Measurements from ENCODE around the gene BOD1.
A peak's percentile ranks its signal among the peaks of the same experiment; 100 is the strongest.

BOD1 gene

DNA sequence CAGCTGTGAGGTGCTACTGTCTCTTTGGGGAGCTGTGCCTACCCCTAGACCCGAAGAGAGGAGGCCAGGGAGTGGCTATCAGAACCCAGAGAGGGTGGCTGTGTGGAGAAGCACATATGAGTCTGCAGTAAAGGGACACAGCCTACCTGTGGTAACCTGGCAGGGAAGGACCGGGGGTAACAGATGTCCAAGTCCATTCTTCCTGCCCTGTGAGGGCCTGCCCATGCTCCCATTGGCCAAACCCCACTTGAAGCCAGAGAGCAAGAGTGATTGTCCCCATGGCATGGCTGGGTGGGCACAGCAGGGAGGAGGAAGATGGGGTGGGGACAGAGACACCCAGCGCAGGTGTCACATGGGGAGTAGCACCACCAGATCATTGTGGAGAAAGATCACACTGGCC, 39.3 kb downstream of the BOD1 start:
- no peak for DNase-seq (ENCODE audit: low read depth)

DNA sequence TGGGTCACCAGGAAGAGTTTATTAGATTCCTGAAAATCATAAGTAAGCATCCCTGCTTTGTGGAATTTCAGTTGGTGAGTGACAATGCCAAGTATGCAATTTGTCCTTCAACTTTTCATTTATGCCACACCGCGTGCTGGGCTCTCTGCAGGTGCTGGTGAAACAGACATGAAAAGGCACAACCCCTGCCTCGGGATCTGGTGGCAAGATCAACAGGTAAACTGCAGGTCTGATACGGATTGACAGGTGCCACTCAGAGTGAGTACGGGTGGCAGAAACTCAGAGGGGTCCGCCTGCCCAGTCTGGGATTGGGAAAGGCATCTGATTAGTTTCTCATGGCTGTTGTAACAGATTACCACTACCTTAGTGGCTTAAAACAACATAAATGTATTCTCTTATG, 40.5 kb downstream of the BOD1 start:
- DNase-seq (ENCODE audit: low read depth) = no peak

DNA sequence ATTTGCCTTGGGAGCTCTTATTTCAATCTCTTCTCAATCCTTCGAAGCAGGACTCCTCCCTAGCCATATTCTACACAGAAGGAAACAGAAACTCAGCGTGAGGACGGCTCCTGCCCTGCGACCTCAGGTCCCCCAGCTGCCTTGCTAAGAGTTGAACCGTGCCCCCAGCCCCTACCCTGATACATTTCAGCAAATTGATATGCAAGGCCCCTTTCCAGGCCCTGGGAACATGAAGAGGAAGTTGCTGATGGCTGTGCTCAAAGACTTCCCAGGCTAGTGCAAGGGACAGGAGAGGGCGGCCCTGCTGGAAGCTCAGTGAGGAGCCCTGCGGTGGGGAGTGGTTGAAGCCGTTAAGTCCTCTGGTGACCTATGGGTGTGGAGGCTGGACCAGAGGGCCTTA, 41.5 kb downstream of the BOD1 start:
- DNase-seq (ENCODE audit: low read depth) = no peak

DNA sequence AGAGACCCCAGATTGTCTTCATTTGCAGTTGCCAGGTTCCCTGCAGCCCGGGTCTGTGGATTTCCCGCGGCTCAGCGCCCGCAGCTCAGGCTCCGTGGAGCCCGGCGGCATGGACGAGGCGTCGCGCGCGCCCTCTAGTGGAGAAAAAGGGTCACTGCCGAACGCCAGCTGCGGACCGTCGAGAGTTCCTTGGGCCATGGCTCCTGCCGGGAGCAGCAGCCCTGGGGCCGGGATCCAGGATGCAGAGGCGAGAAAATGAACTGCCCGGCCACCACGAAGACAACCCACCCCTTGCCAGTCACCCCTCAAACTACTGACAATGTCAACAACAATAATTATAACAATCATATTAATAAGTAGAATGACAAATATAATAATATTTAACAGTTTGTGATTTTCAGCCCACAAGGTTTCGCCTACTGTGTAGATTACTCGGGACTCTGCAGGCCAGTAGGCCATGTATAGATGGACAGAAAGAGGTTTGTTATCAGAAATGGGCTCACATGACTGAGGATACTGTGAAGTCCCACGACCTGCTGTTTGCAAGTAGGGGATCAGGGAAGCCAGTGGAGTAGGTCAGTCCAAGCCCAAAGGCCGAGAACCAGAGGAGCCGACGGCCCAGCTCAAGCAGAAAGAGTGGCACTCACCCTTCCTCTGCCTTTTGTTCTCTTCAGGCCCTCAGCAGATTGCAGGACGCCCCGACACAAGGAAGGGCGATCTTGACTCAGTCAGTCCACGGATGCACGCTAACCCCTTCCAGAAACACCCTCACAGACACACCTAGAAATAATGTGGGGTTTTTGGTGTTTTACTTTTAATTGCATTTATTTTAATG, 43.1 kb downstream of the BOD1 start:
- DNase-seq (ENCODE audit: low read depth) = peak; percentile 25

DNA sequence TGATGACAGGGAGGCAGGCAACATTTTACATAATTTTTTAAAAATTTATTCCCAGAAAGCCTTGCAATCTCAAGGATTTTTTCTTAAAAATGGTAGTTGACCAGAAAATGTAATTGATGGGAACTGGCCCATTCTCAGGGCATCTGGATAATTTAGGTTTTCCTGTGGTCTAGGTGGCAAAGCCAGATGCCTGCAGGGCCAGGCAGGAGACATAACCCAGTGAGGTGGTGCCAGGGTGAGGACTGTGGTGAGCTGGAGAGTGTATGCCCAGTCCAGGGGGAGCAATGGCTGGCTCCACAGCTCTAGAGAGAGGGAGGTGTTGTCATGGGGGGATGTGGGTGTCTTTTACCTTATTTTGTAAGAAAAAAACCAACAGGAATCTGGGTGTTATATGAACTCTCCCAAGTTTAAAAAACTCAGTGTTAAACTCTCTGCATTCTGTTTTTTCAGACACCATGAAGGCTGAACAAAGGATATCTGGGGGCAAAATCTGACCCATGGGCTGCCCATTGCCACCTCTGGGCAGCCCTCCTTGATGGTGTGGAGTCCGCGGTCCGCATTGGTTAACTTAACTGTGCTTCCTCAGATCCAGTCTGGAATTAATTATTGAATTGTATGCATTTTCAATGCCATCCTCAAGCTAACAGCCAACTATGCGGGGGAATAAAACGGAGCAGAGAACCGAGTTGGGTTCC, 43.9 kb downstream of the BOD1 start:
- peak; percentile 9 for DNase-seq (ENCODE audit: low read depth)

DNA sequence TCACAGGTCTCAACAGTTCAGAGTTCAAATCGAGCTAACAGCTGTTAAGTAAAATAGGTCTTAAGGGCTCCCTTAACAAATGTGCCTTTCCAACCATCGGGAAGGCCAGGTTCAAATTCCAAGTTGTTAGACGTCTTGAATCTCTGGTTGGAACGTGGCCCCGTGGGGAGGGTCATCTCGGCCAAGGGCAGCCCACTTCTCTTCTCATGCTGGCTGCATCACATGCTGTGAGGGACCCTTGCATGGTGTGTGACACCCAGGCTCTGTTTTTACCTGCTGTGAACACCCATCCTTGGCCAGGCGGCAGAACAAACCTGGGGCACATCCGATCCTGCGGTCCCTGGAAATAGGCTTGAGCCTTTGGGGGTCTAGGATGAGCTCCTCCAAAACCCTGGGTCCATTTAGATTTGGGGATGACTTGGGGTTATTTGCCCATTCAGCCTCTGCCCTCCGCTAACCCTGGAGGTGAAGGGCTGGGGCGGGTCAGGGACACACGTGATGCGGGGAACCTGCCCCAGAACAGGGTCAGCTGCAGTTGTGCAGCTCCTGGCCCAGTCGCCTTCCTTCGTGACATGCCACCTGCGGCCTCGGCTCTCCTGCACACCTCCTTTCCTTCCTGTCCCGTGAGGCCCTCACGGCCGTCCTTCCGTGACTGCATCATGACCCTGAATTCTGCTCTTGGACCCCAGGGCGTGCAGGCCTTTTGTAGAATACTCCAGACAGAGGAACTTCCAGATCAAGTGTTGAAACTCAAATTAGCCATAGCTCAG, 45.9 kb downstream of the BOD1 start:
- DNase-seq (ENCODE audit: low read depth) = no peak

DNA sequence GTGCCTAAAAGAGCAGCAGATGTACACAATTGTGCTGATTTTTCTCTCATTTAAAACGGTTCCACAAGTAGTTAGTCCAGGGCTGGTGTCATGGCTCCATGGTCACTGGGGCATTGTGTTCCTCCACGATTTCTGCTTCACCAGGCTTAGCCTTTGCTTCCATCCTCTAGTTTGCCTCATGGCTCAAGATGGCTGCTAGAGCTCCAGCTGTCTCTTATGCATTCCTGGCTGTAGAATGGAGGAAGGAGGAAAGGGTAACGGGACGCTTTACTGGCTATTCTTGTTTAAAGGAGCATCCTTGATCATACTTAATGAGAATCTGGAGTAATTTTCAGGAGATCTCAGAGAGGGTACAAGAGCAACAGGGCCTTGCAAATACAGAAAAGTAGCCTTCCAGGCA, 47.7 kb downstream of the BOD1 start:
- DNase-seq (ENCODE audit: low read depth) = no peak

DNA sequence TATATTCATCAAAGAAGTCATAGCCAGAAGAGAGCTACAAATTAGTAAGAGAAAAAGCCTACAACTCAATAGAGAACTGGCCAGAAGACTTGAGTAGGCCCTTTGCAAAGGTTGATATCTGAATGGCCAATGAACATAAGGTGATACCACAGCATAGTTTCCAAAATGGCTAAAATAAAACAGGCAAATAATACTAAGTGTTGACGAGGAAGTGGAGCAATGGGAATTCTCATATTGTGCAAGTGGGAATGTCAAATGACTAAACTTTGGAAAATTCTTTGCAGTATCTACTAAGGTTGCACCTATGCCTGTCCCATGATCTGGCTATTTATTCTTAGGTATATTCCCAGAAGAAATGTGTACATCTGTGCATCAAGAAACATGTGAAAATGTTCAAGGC, 48.3 kb downstream of the BOD1 start:
- no peak for DNase-seq (ENCODE audit: low read depth)

DNA sequence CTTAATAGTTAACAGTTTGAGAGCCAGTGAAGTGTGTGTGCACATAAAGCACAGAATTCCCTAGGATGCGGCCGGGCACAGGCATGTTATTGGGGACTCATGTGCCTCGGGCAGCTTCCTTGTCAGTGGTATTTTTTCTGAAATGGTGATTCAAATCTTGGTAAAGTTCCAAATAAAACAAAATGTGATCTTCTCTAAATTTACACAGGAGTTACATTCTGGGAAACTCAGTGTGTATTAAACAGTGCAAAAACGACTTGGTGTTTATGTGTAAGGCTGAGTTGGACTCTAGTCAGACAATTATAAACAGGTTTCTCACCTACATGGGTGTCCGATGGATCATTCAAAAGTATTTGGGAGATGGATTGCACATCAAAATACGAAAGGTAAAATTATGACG, 48.9 kb downstream of the BOD1 start:
- DNase-seq (ENCODE audit: low read depth) = no peak

DNA sequence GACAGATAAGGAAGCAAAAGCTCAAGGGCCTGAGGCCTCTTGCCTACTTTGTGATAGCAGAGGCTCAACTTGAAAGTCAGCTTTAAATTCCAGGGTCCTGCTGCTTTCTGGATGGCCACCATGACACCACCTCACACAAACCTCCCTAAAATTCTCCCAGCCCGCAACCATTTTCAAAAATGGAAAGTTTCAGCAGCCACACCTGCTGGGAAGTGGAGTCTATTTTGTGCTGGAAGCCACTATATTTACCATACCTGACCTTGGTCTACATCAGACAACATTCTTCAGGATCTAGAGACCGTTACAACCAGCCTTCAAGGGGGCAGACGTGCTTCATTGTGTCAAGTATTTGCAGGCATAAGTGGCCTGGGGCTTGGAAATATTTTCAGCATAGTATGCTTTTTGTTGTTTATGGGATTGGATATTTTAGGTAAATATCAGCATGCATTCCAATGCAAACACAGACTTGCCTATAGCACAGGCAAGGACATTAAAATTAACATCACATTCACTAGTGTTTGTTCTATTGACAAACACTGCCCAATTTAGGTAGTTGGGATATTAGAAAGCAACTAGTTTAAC, 50.9 kb downstream of the BOD1 start:
- DNase-seq (ENCODE audit: low read depth) = no peak

DNA sequence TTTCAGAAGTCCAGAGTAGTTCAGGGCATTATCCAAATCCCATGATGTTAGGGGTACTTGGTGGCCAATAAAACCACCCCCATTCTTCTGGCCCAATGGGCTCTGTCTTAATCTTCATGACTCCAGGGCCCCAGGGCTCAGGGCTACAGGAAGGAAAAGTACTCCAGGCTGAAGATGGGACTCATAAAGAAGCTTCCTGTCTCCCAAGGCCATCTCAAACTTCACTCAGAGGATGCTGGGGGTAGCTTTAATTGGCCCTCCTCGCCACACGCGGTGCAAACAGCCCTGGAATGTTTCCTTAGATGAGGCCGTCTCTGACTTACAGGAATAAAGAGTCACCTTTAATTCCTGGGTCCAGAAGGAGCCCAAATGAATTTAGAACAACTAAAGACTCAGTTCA, 52.3 kb downstream of the BOD1 start:
- DNase-seq (ENCODE audit: low read depth) = no peak

DNA sequence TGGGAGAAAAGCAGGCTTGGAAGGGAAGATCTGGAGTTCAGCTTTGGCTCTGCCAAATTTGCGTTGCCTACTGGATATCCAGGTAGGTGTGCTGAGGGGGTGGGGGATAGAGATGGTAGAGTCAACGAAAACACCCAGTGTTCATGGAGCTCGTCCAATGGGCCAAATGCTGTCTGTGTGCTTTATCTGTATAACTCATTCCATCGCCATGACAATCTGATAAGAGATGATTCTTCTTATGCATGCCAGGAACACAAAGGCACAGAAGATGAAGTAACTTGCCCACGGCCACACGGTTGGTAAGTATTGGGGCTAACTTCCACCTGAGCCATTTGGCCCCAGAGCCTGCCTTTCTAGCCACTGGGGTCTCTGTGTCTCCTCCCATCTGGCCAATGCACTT, 53.2 kb downstream of the BOD1 start:
- DNase-seq (ENCODE audit: low read depth) = peak; percentile 48

DNA sequence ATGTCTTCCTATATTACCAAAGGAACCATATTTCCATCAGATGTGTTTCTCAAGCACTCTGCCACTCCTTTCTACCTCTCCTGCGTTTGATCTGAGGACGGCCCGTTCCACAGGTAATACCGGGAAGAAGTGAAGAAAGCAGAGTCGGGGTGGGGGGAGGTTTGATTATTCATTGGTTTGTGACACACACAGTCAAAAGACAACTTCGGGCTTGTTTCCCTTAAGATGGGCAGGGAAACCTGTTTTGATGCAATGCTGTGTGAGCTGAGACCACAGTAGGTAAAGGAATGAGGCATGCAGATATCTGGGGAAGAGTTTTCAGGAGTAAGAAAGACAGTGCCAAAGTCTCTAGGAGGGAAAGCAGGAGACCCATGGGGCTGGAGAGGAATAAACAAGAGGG, 54.0 kb downstream of the BOD1 start:
- DNase-seq (ENCODE audit: low read depth) = no peak
